Neural cell (in vitro differentiated cells): ENCODE data around the gene FLT1. TPM values are rescaled to one million over a fixed set of nuclear protein-coding genes. Genes with fewer than 3 reads are reported as not detected.

ENCODE experiments used
- H2AFZ ChIP-seq: fragments of 200-600, 300-800 bp; sonication (generic), shearing (Covaris generic); 2 replicates; pipeline ENCODE4 v1.6.0; 2014; ENCODE audit warnings: low read depth, mild to moderate bottlenecking, antibody characterized with exemption, low read length, moderate library complexity
- H3F3A ChIP-seq: fragments of 200-600 bp; shearing (Covaris generic); 2 replicates; pipeline ENCODE4 v1.6.1; 2016; ENCODE audit warnings: mild to moderate bottlenecking, moderate library complexity, mixed read lengths, antibody characterized with exemption, low read length; ENCODE audit not compliant: insufficient read depth, poor library complexity, severe bottlenecking
- H3K27ac ChIP-seq: fragments of 200-600, 300-800 bp; sonication (generic), shearing (Covaris generic); 2 replicates; pipeline ENCODE4 v1.5.1; 2014; ENCODE audit warnings: mild to moderate bottlenecking, low read length, moderate library complexity
- H3K27me3 ChIP-seq: fragments of 300-800, 200-600 bp; sonication (generic), shearing (Covaris generic); 2 replicates; pipeline ENCODE4 v1.6.0; 2014; ENCODE audit warnings: mild to moderate bottlenecking, low read depth, low read length, moderate library complexity; ENCODE audit not compliant: insufficient read depth
- H3K36me3 ChIP-seq: fragments of 300-800, 200-600 bp; sonication (generic), shearing (Covaris generic); 2 replicates; pipeline ENCODE4 v1.5.1; 2014; ENCODE audit warnings: mild to moderate bottlenecking, antibody characterized with exemption, low read length, moderate library complexity; ENCODE audit not compliant: insufficient read depth
- H3K4me2 ChIP-seq: fragments of 300-800, 200-600 bp; sonication (generic), shearing (Covaris generic); 2 replicates; pipeline ENCODE4 v1.6.0; 2014; ENCODE audit warnings: mild to moderate bottlenecking, low read length
- H3K4me3 ChIP-seq: fragments of 300-800, 200-600 bp; sonication (generic), shearing (Covaris generic); 2 replicates; pipeline ENCODE4 v1.5.1; 2014; ENCODE audit warnings: mild to moderate bottlenecking, low read length, moderate library complexity
- H3K79me2 ChIP-seq: fragments of 200-600 bp; shearing (Covaris generic); replicated peaks from 2 replicates; pipeline ENCODE4 v1.6.0; 2014; ENCODE audit warnings: mild to moderate bottlenecking, low read length, moderate library complexity; ENCODE audit not compliant: insufficient read depth
- H3K9ac ChIP-seq: fragments of 300-800, 200-600 bp; sonication (generic), shearing (Covaris generic); 2 replicates; pipeline ENCODE4 v1.6.1; 2016; ENCODE audit warnings: mild to moderate bottlenecking, low read length, mixed read lengths
- H3K9me2 ChIP-seq: fragments of 200-600 bp; shearing (Covaris generic); 2 replicates; pipeline ENCODE4 v1.6.1; 2016; ENCODE audit warnings: mild to moderate bottlenecking, low read length, mixed read lengths; ENCODE audit not compliant: insufficient read depth
- H3K9me3 ChIP-seq: fragments of 200-600, 300-800 bp; sonication (generic), shearing (Covaris generic); 2 replicates; pipeline ENCODE4 v1.6.1; 2016; ENCODE audit warnings: mild to moderate bottlenecking, mixed run types, low read length, moderate library complexity, mixed read lengths
- H4K20me1 ChIP-seq: fragments of 200-600 bp; shearing (Covaris generic); 2 replicates; pipeline ENCODE4 v1.6.1; 2016; ENCODE audit warnings: mild to moderate bottlenecking, mixed run types; ENCODE audit not compliant: insufficient read depth
- CTCF ChIP-seq: fragments of 450-650 bp; IDR thresholded peaks from 2 replicates; pipeline ENCODE4 v1.5.1; 2014; ENCODE audit warnings: antibody characterized with exemption, mild to moderate bottlenecking, moderate library complexity; ENCODE audit not compliant: poor library complexity, severe bottlenecking
- EP300 ChIP-seq: fragments of 450-650 bp; conservative IDR thresholded peaks from 2 replicates; pipeline ENCODE4 v1.6.1; 2014; ENCODE audit warnings: antibody characterized with exemption, mild to moderate bottlenecking, moderate library complexity; ENCODE audit not compliant: poor library complexity, severe bottlenecking
- EZH2 ChIP-seq: fragments of 200-600, 300-800 bp; shearing (Covaris generic), sonication (generic); IDR thresholded peaks from 2 replicates; pipeline ENCODE4 v1.6.1; 2014; ENCODE audit warnings: antibody characterized with exemption, low read length, borderline replicate concordance, mild to moderate bottlenecking; ENCODE audit not compliant: insufficient read depth, poor library complexity, severe bottlenecking
- MXI1 ChIP-seq: fragments of 450-650 bp; conservative IDR thresholded peaks from 2 replicates; pipeline ENCODE4 v1.6.1; 2014; ENCODE audit warnings: antibody characterized with exemption, mild to moderate bottlenecking; ENCODE audit not compliant: poor library complexity, severe bottlenecking
- POLR2AphosphoS5 ChIP-seq: IDR thresholded peaks from 2 replicates; pipeline ENCODE4 v1.6.1; 2012
- RAD21 ChIP-seq: fragments of 450-650 bp; conservative IDR thresholded peaks from 2 replicates; pipeline ENCODE4 v1.6.1; 2014; ENCODE audit warnings: antibody characterized with exemption, mild to moderate bottlenecking, moderate library complexity
- SMC3 ChIP-seq: fragments of 450-650 bp; conservative IDR thresholded peaks from 2 replicates; pipeline ENCODE4 v1.6.1; 2014; ENCODE audit warnings: antibody characterized with exemption, mild to moderate bottlenecking, moderate library complexity; ENCODE audit not compliant: poor library complexity
- TAF1 ChIP-seq: IDR thresholded peaks from 2 replicates; pipeline ENCODE4 v1.6.1; 2012; ENCODE audit warnings: low read depth
- polyA plus RNA-seq: library from polyadenylated mRNA; depleted of rRNA; stranded (reverse); fragments of >200 nt; gene quantifications from 2 replicates; pipeline ENCODE4 v1.2.3, GENCODE V29; 2014
- TF ChIP-seq, protein P1 (sequence below): IDR thresholded peaks from 2 replicates; pipeline ENCODE4 v1.6.1; 2012; ENCODE audit warnings: borderline replicate concordance

The FLT1 gene
- polyA plus RNA-seq, 1 donor from 2014 or later: not detected

- no peak overlapping the region for H3K9ac ChIP-seq
- H3K9me3 ChIP-seq: no peaks in the 10 kb centered on the region
- H3K4me2 ChIP-seq: no peak overlapping the region
- no peaks in the 10 kb centered on the region for H3F3A ChIP-seq
- no peak overlapping the region for H3K27ac ChIP-seq
- no peak for TF ChIP-seq CTCF
- TF ChIP-seq, protein P1, sequence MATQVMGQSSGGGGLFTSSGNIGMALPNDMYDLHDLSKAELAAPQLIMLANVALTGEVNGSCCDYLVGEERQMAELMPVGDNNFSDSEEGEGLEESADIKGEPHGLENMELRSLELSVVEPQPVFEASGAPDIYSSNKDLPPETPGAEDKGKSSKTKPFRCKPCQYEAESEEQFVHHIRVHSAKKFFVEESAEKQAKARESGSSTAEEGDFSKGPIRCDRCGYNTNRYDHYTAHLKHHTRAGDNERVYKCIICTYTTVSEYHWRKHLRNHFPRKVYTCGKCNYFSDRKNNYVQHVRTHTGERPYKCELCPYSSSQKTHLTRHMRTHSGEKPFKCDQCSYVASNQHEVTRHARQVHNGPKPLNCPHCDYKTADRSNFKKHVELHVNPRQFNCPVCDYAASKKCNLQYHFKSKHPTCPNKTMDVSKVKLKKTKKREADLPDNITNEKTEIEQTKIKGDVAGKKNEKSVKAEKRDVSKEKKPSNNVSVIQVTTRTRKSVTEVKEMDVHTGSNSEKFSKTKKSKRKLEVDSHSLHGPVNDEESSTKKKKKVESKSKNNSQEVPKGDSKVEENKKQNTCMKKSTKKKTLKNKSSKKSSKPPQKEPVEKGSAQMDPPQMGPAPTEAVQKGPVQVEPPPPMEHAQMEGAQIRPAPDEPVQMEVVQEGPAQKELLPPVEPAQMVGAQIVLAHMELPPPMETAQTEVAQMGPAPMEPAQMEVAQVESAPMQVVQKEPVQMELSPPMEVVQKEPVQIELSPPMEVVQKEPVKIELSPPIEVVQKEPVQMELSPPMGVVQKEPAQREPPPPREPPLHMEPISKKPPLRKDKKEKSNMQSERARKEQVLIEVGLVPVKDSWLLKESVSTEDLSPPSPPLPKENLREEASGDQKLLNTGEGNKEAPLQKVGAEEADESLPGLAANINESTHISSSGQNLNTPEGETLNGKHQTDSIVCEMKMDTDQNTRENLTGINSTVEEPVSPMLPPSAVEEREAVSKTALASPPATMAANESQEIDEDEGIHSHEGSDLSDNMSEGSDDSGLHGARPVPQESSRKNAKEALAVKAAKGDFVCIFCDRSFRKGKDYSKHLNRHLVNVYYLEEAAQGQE: no peak
- H3K27me3 ChIP-seq: no peaks in the 10 kb centered on the region
- no peaks in the 10 kb centered on the region for H3K9me2 ChIP-seq
- no peaks in the 10 kb centered on the region for H4K20me1 ChIP-seq
- no peaks in the 10 kb centered on the region for H3K79me2 ChIP-seq
- H3K36me3 ChIP-seq: no peaks in the 10 kb centered on the region
- H3K4me3 ChIP-seq: no peak overlapping the region
- H2AFZ ChIP-seq: no peak overlapping the region
Measured at GRCh38 chr13:28544026-28544425, 49.1 kb upstream of the FLT1 start.

DNA sequence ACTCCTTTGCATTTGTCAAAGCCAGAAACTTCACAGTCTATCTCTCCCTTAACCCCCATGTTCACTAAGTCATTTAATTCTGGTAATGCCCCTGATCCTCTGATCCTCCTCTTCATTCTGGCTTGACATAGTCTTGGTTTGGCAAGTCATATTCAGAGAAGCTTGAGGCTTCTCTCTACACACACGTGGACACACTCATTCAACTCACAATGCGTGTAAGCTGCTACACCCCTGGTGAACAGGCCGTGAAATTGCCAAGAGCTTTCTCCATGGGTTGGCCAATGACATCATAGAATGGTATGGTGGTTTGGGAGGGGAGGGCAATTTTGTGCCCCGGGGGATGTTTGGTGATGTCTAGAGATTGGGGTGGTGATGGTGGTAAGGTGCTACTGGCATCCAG lies 47.9 kb upstream of the FLT1 start:
- no peak for TF ChIP-seq MXI1
- no peak for TF ChIP-seq POLR2AphosphoS5
- TF ChIP-seq RAD21: no peak
- TF ChIP-seq TAF1: no peak
- no peak for TF ChIP-seq EP300
- TF ChIP-seq CTCF: no peak
- TF ChIP-seq EZH2: no peak
- TF ChIP-seq SMC3: no peak
- TF ChIP-seq, protein P1: no peak
- Histone ChIP-seq H4K20me1 (no peaks in the 10 kb centered on the region), H3K27me3 (no peaks in the 10 kb centered on the region), H3K4me3 (no peak overlapping the region), H3K27ac (no peak overlapping the region), H3K9me2 (no peaks in the 10 kb centered on the region), H3K79me2 (no peaks in the 10 kb centered on the region), H3K9me3 (no peaks in the 10 kb centered on the region), H3K36me3 (no peaks in the 10 kb centered on the region), H3K9ac (no peak overlapping the region), H3F3A (no peaks in the 10 kb centered on the region), H3K4me2 (no peak overlapping the region), H2AFZ (no peak overlapping the region)
